ENCODE data around the gene NHLH1.

- TF ChIP-seq CTCF (IDR thresholded peaks at IDR 0.05; ENCODE audit: low read depth, low read length) (no peak), MAX (IDR thresholded peaks at IDR 0.05; ENCODE audit: low read depth, low read length) (no peak), POLR2A (IDR thresholded peaks at IDR 0.05; ENCODE audit: extremely low read depth, insufficient read length) (no peak)
These were observed 35.3 kb downstream of the NHLH1 start for GRCh38 chr1:160402001-160402795.
